ENCODE data around the gene SEMA4D. TPM values are rescaled to one million over a fixed set of nuclear protein-coding genes. Genes with fewer than 3 reads are reported as not detected.
"Not testable (repeated sequence)": the region's sequence is repeated elsewhere in the genome, so short reads cannot be mapped to it uniquely, and the experiment has no call there.

SEMA4D gene
- total and polyA plus RNA-seq, 4 donors: 30.9 to 124 (median 89.0) TPM

GRCh38 chr9:89351584-89352300 lies 146.2 kb downstream of the SEMA4D start:
- Histone ChIP-seq H3K36me3 (ENCODE audit: control insufficient read depth, insufficient read depth, low read length) (peaks cover 66% of the 10 kb centered on the region), H3K27me3 (ENCODE audit: control insufficient read depth, insufficient read depth, low read length) (no peaks in the 10 kb centered on the region), H3K4me3 (ENCODE audit: low read depth, low read length) (no peak overlapping the region), H3K27ac (ENCODE audit: low read depth, low read length) (no peak overlapping the region), H3K9me3 (ENCODE audit: control insufficient read depth, insufficient read depth, low read length) (no peaks in the 10 kb centered on the region), H3K4me1 (ENCODE audit: control insufficient read depth, insufficient read depth, low read length) (no peaks in the 10 kb centered on the region)
- no peak for DNase-seq (ENCODE audit: low read depth in 4 of 6, low spot score in 6 of 6)
- WGBS (ENCODE audit: insufficient coverage): 97% methylated on average over 6 of the region's 6 CpGs

- Histone ChIP-seq H3K4me1 (ENCODE audit: control insufficient read depth, insufficient read depth, low read length) (no peaks in the 10 kb centered on the region), H3K36me3 (ENCODE audit: control insufficient read depth, insufficient read depth, low read length) (peaks cover 66% of the 10 kb centered on the region), H3K27me3 (ENCODE audit: control insufficient read depth, insufficient read depth, low read length) (no peaks in the 10 kb centered on the region), H3K27ac (ENCODE audit: low read depth, low read length) (no peak overlapping the region), H3K4me3 (ENCODE audit: low read depth, low read length) (no peak overlapping the region), H3K9me3 (ENCODE audit: control insufficient read depth, insufficient read depth, low read length) (no peaks in the 10 kb centered on the region)
- no peak for DNase-seq (ENCODE audit: low read depth in 4 of 6, low spot score in 6 of 6)
- WGBS (ENCODE audit: insufficient coverage): 100% methylated on average over 1 of the region's 2 CpGs
Measured at GRCh38 chr9:89350988-89351557, 146.8 kb downstream of the SEMA4D start.

- Histone ChIP-seq H3K4me1 (ENCODE audit: control insufficient read depth, insufficient read depth, low read length) (no peaks in the 10 kb centered on the region), H3K27me3 (ENCODE audit: control insufficient read depth, insufficient read depth, low read length) (no peaks in the 10 kb centered on the region), H3K36me3 (ENCODE audit: control insufficient read depth, insufficient read depth, low read length) (peaks cover 71% of the 10 kb centered on the region), H3K27ac (ENCODE audit: low read depth, low read length) (no peak overlapping the region), H3K9me3 (ENCODE audit: control insufficient read depth, insufficient read depth, low read length) (no peaks in the 10 kb centered on the region), H3K4me3 (ENCODE audit: low read depth, low read length) (no peak overlapping the region)
- WGBS (ENCODE audit: insufficient coverage): 87% methylated on average over 4 of the region's 6 CpGs
- no peak for DNase-seq (ENCODE audit: low read depth in 4 of 6, low spot score in 6 of 6)
Measured at GRCh38 chr9:89349607-89350006, 148.3 kb downstream of the SEMA4D start.

GRCh38 chr9:89347651-89348050 lies 150.3 kb downstream of the SEMA4D start:
- Histone ChIP-seq H3K4me3 (ENCODE audit: low read depth, low read length) (no peak overlapping the region), H3K4me1 (ENCODE audit: control insufficient read depth, insufficient read depth, low read length) (no peaks in the 10 kb centered on the region), H3K27ac (ENCODE audit: low read depth, low read length) (no peak overlapping the region), H3K27me3 (ENCODE audit: control insufficient read depth, insufficient read depth, low read length) (no peaks in the 10 kb centered on the region), H3K9me3 (ENCODE audit: control insufficient read depth, insufficient read depth, low read length) (no peaks in the 10 kb centered on the region), H3K36me3 (ENCODE audit: control insufficient read depth, insufficient read depth, low read length) (peaks cover 55% of the 10 kb centered on the region)
- 94% methylated on average over 5 of the region's 5 CpGs for WGBS (ENCODE audit: insufficient coverage)
- no peak for DNase-seq (ENCODE audit: low read depth in 4 of 6, low spot score in 6 of 6)

GRCh38 chr9:89346696-89347095 lies 151.2 kb downstream of the SEMA4D start:
- H3K4me1 ChIP-seq (ENCODE audit: control insufficient read depth, insufficient read depth, low read length): no peaks in the 10 kb centered on the region
- no peak overlapping the region for H3K4me3 ChIP-seq (ENCODE audit: low read depth, low read length)
- peaks cover 55% of the 10 kb centered on the region for H3K36me3 ChIP-seq (ENCODE audit: control insufficient read depth, insufficient read depth, low read length)
- WGBS (ENCODE audit: insufficient coverage): 37% methylated on average over 4 of the region's 9 CpGs
- no peak overlapping the region for H3K27ac ChIP-seq (ENCODE audit: low read depth, low read length)
- DNase-seq (ENCODE audit: low read depth in 4 of 6, low spot score in 6 of 6): no peak
- no peaks in the 10 kb centered on the region for H3K9me3 ChIP-seq (ENCODE audit: control insufficient read depth, insufficient read depth, low read length)
- no peaks in the 10 kb centered on the region for H3K27me3 ChIP-seq (ENCODE audit: control insufficient read depth, insufficient read depth, low read length)

GRCh38 chr9:89345476-89345875 lies 152.4 kb downstream of the SEMA4D start:
- Histone ChIP-seq H3K27me3 (ENCODE audit: control insufficient read depth, insufficient read depth, low read length) (no peaks in the 10 kb centered on the region), H3K4me3 (ENCODE audit: low read depth, low read length) (no peak overlapping the region), H3K9me3 (ENCODE audit: control insufficient read depth, insufficient read depth, low read length) (no peaks in the 10 kb centered on the region), H3K27ac (ENCODE audit: low read depth, low read length) (no peak overlapping the region), H3K4me1 (ENCODE audit: control insufficient read depth, insufficient read depth, low read length) (no peaks in the 10 kb centered on the region), H3K36me3 (ENCODE audit: control insufficient read depth, insufficient read depth, low read length) (peaks cover 42% of the 10 kb centered on the region)
- DNase-seq (ENCODE audit: low read depth in 4 of 6, low spot score in 6 of 6): no peak
- WGBS (ENCODE audit: insufficient coverage): 93% methylated on average over 4 of the region's 5 CpGs

GRCh38 chr9:89343812-89344211 lies 154.1 kb downstream of the SEMA4D start:
- WGBS (ENCODE audit: insufficient coverage): 100% methylated on average over 4 of the region's 7 CpGs
- not testable (repeated sequence) for H3K27ac ChIP-seq (ENCODE audit: low read depth, low read length); H3K27me3 ChIP-seq (ENCODE audit: control insufficient read depth, insufficient read depth, low read length); H3K9me3 ChIP-seq (ENCODE audit: control insufficient read depth, insufficient read depth, low read length); H3K4me1 ChIP-seq (ENCODE audit: control insufficient read depth, insufficient read depth, low read length); H3K4me3 ChIP-seq (ENCODE audit: low read depth, low read length); DNase-seq (ENCODE audit: low read depth in 4 of 6, low spot score in 6 of 6)
- H3K36me3 ChIP-seq (ENCODE audit: control insufficient read depth, insufficient read depth, low read length): peaks cover 33% of the 10 kb centered on the region

GRCh38 chr9:89342948-89343347 lies 155.0 kb downstream of the SEMA4D start:
- no peaks in the 10 kb centered on the region for H3K4me1 ChIP-seq (ENCODE audit: control insufficient read depth, insufficient read depth, low read length)
- WGBS (ENCODE audit: insufficient coverage): no CpG with 5 or more reads among the region's 1 CpG
- no peak for DNase-seq (ENCODE audit: low read depth in 4 of 6, low spot score in 6 of 6)
- H3K9me3 ChIP-seq (ENCODE audit: control insufficient read depth, insufficient read depth, low read length): no peaks in the 10 kb centered on the region
- H3K4me3 ChIP-seq (ENCODE audit: low read depth, low read length): no peak overlapping the region
- H3K36me3 ChIP-seq (ENCODE audit: control insufficient read depth, insufficient read depth, low read length): peaks cover 25% of the 10 kb centered on the region
- no peaks in the 10 kb centered on the region for H3K27me3 ChIP-seq (ENCODE audit: control insufficient read depth, insufficient read depth, low read length)
- H3K27ac ChIP-seq (ENCODE audit: low read depth, low read length): no peak overlapping the region

GRCh38 chr9:89342213-89342612 lies 155.7 kb downstream of the SEMA4D start:
- no peak overlapping the region for H3K4me3 ChIP-seq (ENCODE audit: low read depth, low read length)
- no peaks in the 10 kb centered on the region for H3K9me3 ChIP-seq (ENCODE audit: control insufficient read depth, insufficient read depth, low read length)
- no peak for DNase-seq (ENCODE audit: low read depth in 4 of 6, low spot score in 6 of 6)
- H3K27me3 ChIP-seq (ENCODE audit: control insufficient read depth, insufficient read depth, low read length): no peaks in the 10 kb centered on the region
- no peak overlapping the region for H3K27ac ChIP-seq (ENCODE audit: low read depth, low read length)
- H3K36me3 ChIP-seq (ENCODE audit: control insufficient read depth, insufficient read depth, low read length): peaks cover 25% of the 10 kb centered on the region
- H3K4me1 ChIP-seq (ENCODE audit: control insufficient read depth, insufficient read depth, low read length): no peaks in the 10 kb centered on the region
- no CpG with 5 or more reads among the region's 6 CpGs for WGBS (ENCODE audit: insufficient coverage)

- H3K4me1 ChIP-seq (ENCODE audit: control insufficient read depth, insufficient read depth, low read length): no peaks in the 10 kb centered on the region
- H3K27ac ChIP-seq (ENCODE audit: low read depth, low read length): no peak overlapping the region
- peaks cover 24% of the 10 kb centered on the region for H3K36me3 ChIP-seq (ENCODE audit: control insufficient read depth, insufficient read depth, low read length)
- no CpG with 5 or more reads among the region's 3 CpGs for WGBS (ENCODE audit: insufficient coverage)
- H3K27me3 ChIP-seq (ENCODE audit: control insufficient read depth, insufficient read depth, low read length): no peaks in the 10 kb centered on the region
- DNase-seq (ENCODE audit: low read depth in 4 of 6, low spot score in 6 of 6): no peak
- H3K4me3 ChIP-seq (ENCODE audit: low read depth, low read length): no peak overlapping the region
- no peaks in the 10 kb centered on the region for H3K9me3 ChIP-seq (ENCODE audit: control insufficient read depth, insufficient read depth, low read length)
Measured at GRCh38 chr9:89340332-89340731, 157.6 kb downstream of the SEMA4D start.
